ENCODE measurements around the gene WDR35. TPM values are rescaled to one million over a fixed set of nuclear protein-coding genes. Genes with fewer than 3 reads are reported as not detected.

Gene WDR35
- total and polyA plus RNA-seq, 2 of the 4 experiments (the other 2 are of a cell fraction) = 3.4 to 8.1 TPM

DNA sequence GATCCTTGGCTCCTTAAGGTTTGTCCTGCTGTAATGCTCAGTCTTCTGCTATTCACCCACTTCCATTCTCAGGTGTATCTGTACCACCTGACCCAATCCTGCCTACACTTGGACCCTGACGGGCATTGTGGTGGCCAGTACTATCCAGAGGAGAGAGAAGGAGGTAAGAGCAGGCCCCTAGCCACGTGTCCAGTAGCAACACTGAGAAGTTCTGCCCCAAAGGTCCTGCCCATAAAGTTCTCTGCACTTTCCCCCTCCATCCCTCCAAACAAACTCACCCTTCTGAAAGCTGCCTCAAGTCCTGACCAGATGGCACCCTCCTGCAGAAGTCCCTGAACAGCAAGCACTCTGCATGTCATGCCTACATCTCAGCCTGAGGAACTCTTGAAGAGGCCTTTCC, 106.4 kb downstream of the WDR35 start:
- no peak overlapping the region for H2AFZ ChIP-seq (replicated peaks; ENCODE audit: low read length, poor library complexity)
- no peak overlapping the region for H3K4me2 ChIP-seq (ENCODE audit: low read depth, low read length)
- no peak overlapping the region for H3K23ac ChIP-seq (ENCODE audit: low read depth, low read length)
- H3K4ac ChIP-seq (ENCODE audit: low read depth, low read length) = no peak overlapping the region
- H3K18ac ChIP-seq (ENCODE audit: low read depth, low read length) = no peak overlapping the region
- no peak overlapping the region for H3K14ac ChIP-seq (replicated peaks; ENCODE audit: low read depth, low read length)
- peaks cover 16% of the 10 kb centered on the region for H3K27me3 ChIP-seq (ENCODE audit: control insufficient read depth, insufficient read depth, low read length)
- H4K8ac ChIP-seq (ENCODE audit: low read depth in 2 of 2, low read length in 2 of 2) = no peak overlapping the region
- no peaks in the 10 kb centered on the region for H3K9me3 ChIP-seq (ENCODE audit: control insufficient read depth, insufficient read depth, low read length)
- no peak overlapping the region for H2BK5ac ChIP-seq (ENCODE audit: low read depth, low read length, poor library complexity, severe bottlenecking)
- in situ Hi-C loops (cut with MboI; ENCODE audit: low sequenced_read_pairs) (no loop called here), dilution Hi-C loops (cut with HindIII; ENCODE audit: low sequenced_read_pairs, unreplicated experiment) (no loop called here), intact Hi-C loops (cut with micrococcal nuclease) (no loop called here)
- H2AK9ac ChIP-seq (replicated peaks; ENCODE audit: low read depth, low read length, poor library complexity) = peak overlapping the region; percentile 8
- no peak overlapping the region for H4K5ac ChIP-seq (ENCODE audit: low read depth, low read length)
- CTCF ChIA-PET = no interaction called here
- no peak for TF ChIP-seq ELK1 (IDR thresholded peaks at IDR 0.05; ENCODE audit: borderline replicate concordance, low read depth, low read length)
- TF ChIP-seq CTCF (conservative IDR thresholded peaks at IDR 0.05; ENCODE audit: low read depth, low read length) = no peak
- TF ChIP-seq NFE2L2 (IDR thresholded peaks at IDR 0.05; ENCODE audit: low read depth, low read length) = no peak
- H3K4me1 ChIP-seq (ENCODE audit: control insufficient read depth, insufficient read depth, low read length) = no peaks in the 10 kb centered on the region
- BruUV-seq (replicated peaks) = no TSS peak
- H3K27ac ChIP-seq (ENCODE audit: insufficient read depth, low read length) = no peak overlapping the region
- H3K9me1 ChIP-seq (ENCODE audit: insufficient read depth, low read length) = no peaks in the 10 kb centered on the region
- no peaks in the 10 kb centered on the region for H4K20me1 ChIP-seq (ENCODE audit: insufficient read depth, low read length)
- H4K91ac ChIP-seq (ENCODE audit: insufficient read depth, low read depth, low read length) = no peak overlapping the region
- H2BK120ac ChIP-seq (ENCODE audit: low read depth, low read length) = no peak overlapping the region
- H3K36me3 ChIP-seq (ENCODE audit: control insufficient read depth, insufficient read depth, low read length) = no peaks in the 10 kb centered on the region
- DNase-seq (no peak), ATAC-seq (ENCODE audit: low read depth) (no peak)
- H3K4me3 ChIP-seq (ENCODE audit: insufficient read depth, low read depth, low read length) = no peak overlapping the region
- H2AK5ac ChIP-seq (ENCODE audit: low read depth, low read length) = no peak overlapping the region
- no peak overlapping the region for H2BK15ac ChIP-seq (ENCODE audit: low read depth, low read length)
- no CpG with 5 or more reads among the region's 2 CpGs for WGBS, 2 experiments (ENCODE audit: extremely low coverage in 2 of 2, insufficient read length in 1 of 2)
- POLR2A ChIA-PET (ENCODE audit: unreplicated experiment) = no interaction called here
- no peak overlapping the region for H3K9ac ChIP-seq (ENCODE audit: low read depth, low read length)
- no peaks in the 10 kb centered on the region for H3K79me1 ChIP-seq (ENCODE audit: low read depth in 1 of 2, low read length in 2 of 2)
- H2BK20ac ChIP-seq (ENCODE audit: low read depth, low read length) = no peak overlapping the region
- H3K56ac ChIP-seq (ENCODE audit: extremely low read depth, insufficient read depth, low read length) = no peak overlapping the region
